Effector CD4-positive, alpha-beta T cell (primary cell): ENCODE measurements around the gene CHST11.
A peak's percentile ranks its signal among the peaks of the same experiment; 100 is the strongest.

Experiments
- DNase-seq: peaks from one replicate; pipeline ENCODE4 v3.0.0-alpha.2; 2020

CHST11 gene

DNA sequence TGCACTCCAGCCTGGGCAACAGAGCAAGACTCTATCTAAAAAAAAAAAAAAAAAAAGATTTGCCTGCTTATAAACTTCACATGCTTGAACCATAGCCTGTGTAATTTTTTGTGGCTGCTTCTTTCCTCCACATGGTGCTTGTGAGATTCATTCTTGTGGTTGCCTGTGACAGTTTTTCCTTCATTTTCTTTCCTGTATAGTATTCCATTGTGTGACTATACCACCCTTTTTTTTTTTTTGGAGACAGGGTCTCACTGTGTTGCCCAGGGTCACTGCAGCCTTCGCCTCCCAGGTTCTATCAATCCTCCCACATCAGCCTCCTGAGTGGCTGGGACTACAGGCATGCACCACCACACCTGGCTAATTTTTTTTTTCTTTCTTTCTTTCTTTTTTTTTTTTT, 22.6 kb upstream of the CHST11 start:
- no peak for DNase-seq

DNA sequence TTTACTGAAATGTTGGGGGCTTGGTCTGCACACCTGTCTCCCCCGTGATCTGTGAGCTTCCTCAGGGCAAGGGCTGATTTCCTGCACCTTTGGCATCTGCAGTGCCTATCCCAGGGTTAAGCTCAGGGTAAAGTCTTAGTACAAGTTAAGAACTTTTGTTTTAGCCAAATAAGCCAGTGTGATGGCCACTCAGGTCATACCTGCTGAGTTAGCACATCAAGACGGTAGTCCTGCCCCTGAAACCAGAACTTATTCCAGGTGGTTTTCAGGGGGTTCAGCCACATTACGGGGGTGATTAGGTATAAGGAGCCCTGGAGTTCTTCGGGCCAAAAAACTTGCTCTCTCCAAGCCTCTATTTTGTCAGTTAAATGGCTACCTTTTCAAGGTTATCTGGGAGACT, 21.6 kb upstream of the CHST11 start:
- no peak for DNase-seq

DNA sequence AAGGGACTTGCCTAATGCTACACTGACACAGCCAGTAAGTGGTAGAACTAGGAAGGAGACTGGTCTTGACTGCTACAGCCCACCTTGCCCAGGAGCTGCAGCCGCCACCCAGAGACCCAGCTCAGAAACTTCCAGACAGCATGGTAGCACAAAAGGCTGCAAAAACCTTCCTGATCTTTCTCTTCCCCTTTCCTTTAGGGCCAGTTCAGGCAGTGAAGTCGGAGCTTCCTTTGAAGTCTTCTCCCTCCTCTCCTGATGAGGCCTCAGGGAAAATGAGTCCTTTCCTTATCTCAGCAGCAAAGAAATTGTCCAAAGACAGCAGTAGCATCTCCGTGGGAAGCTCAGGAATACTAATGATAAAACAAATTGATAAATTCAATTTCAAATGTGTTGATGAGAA, 21.0 kb upstream of the CHST11 start:
- no peak for DNase-seq

DNA sequence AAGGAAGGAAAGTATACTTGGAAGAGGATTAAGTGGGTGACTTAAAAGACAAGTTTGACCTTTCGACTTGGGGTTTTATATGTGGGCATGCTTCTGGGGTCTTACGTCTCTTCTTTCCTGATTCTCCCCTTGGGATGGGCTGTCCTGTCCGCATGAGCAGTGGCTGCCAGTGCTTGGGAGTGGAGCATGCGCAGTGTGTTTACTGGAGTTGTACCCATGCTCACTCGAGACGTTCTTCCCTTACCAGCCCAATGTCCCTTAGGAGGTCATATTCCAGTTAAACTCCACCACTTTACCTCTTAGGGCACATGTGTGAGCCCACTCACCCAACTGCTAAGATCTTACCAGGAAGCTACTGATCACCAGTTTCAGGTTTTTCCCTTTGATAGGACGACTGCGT, 20.0 kb upstream of the CHST11 start:
- no peak for DNase-seq

DNA sequence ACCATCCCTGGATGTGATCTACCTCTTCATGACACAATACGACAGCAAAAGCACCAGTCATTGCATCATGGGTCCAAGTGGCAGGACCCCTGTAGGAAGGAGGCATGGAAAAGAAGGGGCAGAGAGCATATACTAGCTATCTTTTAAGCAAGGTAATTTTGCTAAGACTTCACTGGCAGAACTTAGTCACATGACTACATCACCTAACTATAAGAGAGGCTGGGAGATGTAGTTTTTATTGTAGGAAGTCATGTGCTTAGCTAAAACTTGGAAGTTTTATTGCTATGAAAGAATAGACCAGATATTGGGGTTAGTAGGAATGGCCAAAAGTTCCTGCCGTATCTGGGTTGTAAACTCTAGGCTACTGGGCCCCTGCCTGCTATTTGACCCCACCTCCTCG, 18.6 kb upstream of the CHST11 start:
- no peak for DNase-seq

DNA sequence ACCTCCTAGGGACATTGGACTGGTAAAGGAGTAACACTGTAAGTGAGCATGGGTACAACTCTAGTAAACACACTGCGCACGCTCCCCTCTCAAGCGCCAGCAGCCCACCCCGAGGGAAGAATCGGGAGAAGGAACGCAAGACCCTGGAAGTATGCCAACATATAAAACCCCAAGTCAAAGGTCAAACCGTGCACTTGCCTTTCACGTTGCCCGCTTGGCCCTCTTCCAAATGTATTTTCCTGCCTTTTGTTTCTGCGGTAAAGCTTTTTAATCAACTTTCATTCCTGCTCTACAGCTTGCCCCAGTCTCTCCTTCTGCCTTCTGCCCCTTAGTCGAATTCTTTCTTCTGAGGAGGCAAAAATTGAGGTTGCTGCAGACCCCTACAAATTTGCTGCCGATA, 17.6 kb upstream of the CHST11 start:
- no peak for DNase-seq

DNA sequence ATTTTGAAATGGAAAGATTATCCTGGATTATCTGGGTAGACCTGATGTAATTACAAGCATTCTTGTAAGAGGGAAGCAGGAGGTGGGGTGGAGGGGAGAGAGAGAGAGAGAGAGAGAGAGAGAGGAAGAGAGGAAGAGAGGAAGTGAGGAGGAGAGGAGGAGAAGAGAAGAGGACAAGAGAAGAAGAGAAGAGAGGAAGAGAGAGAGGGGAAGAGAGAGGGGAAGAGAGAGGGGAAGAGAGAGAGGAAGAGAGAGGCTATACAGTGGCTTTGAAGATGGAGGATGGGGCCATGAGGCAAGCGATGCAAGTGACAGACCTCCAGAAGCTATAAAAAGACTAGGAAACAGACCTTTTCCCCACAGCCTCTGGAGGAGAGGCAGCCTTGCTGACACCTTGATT, 13.7 kb upstream of the CHST11 start:
- DNase-seq, result no peak

DNA sequence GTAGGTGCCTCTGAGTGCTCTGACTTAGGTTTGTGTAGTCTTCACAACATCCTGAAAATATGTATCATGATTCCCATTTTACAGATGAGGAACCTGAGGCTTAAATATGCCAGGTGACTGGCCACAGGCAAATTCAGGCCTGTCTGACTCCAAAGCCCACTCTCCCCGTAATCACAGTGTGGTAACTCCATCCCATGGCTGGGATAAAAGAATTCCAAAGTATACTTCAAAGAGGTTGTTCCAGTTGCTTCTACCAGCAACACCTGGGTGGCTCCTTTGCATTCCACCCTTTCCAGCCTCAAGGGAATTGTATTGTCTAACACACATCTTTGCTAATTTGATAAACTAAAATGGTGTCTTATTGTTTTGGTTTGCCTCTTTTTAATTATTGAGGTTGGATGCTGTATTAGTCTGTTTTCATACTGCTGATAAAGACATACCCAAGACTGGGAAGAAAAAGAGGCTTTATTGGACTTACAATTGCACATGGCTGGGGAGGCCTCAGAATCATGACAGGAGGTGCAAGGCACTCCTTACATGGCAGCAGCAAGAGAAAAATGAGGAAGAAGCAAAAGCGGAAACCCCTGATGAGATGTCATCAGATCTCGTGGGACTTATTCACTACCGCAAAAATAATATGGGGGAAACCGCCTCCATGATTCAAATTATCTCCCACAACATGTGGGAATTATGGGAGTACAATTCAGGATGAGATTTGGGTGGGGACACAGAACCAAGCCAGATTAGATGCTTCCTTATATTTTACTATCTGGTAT, 9.9 kb upstream of the CHST11 start:
- DNase-seq, result no peak

DNA sequence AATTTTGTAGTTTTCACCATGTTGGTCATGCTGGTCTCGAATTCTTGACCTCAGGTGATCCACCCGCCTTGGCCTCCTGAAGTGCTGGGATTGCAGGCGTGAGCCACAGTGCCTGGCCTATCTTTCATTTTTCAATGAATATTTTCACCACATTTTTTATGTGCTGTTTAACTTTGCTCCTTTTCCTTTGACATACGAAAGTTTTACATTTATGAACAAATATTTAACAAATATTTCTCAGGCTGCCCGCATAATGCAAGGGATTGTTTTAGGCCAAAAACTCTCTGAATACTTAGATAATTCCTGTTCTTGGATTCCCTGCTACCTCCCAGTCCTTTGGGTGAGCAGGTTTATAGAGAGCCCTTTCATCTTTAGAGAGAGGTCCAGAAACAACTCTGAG, 8.7 kb upstream of the CHST11 start:
- DNase-seq, result no peak

DNA sequence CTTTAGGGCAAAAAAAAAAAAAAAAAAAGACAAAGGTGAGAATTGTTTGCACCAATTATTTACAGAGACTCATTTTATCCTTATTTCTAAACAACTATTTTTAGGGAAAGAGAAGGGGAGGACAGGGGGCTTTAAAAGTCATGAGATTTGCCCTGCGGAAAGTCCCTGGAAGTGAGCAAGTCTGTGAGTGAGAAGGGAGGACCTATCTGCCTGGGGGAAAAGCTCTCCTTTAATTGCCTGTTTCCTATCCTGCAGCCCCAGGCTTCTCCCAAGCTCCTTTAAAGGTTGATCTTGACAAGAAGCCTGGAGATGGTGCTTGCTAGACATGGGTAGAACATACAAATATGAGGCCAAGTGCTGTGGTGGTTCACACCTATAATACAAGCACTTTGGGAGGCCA, 8.3 kb upstream of the CHST11 start:
- no peak for DNase-seq

DNA sequence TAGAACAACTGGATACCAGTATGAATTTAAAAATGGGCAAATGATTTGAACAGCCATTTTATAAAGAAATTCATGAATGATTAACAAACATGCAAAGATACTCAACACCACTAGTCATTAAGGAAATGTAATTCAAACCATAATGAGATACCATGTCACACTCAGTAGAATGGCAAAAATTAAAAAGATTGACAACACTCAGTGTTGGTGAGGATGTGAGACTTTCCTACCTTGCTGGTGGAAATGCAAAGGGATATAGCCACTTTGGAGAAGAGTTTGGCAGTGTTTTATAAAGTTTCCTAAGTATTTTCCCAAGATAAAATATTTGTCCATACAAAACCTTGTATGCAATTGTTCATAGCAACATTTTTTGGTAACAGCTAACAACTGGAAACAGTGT, 6.0 kb upstream of the CHST11 start:
- no peak for DNase-seq

DNA sequence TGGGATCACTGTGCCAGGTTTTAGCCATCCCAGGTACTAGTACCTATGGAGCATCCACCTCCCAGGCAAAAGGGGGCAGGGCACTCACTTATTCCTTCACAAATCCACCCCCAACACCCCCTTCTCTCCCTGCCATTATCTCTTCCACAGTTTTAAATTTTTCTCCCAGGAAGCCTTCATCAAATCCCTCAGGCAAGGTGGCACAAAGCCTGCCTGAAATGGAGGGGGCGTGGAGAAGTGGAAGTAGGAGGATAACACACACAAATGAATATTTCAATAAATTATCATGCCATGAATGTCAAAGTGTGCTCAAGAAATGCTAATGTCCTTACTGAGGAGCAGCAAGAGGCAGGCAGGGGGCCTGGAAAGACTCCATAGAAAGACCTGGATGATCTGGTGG, 4.7 kb upstream of the CHST11 start:
- no peak for DNase-seq

DNA sequence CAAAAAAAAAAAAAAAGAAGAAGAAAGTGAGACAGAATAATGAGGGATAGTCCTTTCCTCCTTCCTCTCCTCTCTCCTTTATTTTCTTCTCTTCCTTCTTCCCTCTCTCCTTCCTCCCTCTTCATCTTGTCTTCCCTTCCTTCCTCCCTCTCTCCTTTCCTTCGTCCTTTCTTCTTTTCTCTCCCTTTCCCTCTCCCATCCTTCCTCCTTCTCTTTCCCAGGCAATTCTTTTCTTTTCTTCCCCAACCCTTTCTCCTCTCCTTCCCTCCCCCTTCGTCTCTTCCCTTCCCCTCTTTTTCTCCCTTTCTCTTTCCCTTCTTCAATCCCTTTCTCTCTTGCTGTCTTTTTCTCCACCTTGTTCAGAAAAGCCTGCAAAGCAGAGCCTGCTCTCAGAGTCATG, 3.6 kb upstream of the CHST11 start:
- DNase-seq, result no peak

DNA sequence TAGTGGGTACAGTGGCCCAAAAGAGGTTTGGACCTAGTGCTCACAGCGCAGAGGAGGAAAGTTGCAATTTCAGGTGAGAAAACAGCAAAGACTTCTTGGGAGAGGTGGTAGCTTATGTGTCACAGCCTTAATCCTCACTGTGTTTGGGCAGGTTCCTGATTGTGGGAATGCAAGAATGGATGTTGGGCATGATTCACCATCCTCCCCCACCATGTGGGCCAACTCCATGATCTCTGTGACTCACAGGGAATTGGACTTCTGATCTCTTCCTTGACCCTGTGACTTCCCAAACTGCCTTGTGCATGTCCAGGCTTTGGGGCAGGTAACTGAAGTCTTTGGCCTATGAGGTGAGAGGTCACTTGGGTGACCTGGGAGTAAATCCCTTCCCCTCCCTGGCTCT, 1.8 kb upstream of the CHST11 start:
- DNase-seq, result no peak

DNA sequence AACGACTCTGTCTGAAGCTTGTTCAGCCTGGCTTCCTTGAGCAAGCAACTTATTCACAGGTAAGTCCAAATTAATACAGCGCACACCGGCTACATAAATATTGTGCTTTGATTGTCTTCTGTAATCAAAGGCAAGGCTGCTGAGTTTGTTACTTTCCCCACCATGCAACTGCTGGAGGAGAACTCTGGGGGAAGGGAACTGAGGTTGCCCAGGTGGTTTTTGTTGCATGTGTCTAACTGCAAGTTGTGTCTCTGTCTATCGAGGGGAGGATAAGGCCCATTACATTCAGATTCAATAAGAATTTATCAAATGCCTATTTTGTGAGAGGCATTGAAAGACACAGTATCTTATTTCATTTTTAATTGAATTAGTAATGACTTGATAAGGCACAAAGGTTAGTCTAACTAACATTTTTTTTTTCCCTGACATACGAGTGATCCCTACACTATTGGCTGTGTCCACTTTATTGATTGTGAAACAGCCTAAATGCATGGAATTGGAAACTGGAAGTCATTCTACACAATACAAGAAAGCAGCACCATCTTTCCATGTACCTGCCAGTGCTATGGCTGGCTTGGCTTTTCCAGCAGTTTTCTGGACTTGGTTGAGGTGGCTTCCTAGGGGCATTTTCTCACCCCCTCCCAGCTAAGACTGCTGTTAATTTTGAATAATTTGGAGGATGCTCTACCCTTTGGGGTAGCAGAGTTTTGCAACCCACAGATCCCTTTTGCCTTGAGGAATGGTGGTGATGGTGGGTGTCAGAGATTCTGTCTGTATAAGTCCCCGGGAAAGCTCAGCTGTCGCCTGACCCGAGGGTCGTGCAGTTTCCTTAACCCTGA, 951 bp upstream of the CHST11 start:
- no peak for DNase-seq

DNA sequence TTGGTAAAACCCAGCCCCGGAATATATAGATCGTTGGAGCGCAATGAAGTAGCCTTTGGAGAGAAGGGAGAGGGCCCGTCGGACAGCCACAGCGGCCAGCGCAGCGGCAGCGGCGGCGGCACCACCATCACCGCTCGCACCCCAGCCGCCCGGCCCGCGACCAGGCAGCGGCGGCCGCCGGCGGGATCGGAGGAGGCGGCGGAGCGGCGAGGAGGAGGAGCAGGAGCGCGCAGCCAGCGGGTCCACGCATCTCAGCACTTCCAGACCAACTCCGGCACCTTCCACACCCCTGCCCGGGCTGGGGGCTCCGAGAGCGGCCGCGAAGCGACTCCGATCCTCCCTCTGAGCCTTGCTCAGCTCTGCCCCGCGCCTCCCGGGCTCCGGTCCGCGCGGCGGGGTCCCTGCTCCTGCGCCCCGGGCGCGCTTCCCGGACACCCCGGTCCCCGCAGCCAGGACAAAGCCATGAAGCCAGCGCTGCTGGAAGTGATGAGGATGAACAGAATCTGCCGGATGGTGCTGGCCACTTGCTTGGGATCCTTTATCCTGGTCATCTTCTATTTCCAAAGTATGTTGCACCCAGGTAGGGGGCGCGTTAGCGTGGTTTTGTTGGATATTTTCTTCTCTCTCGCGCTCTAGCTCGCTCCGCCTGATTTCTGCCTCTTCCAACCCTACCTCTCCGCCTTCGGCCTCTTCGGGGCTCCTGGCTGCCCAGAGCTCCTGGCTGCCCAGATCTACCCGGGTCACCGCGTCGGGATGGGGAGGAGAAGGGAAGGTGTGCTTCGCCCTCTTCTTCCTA, 400 bp downstream of the CHST11 start:
- DNase-seq, result peak; percentile 34

DNA sequence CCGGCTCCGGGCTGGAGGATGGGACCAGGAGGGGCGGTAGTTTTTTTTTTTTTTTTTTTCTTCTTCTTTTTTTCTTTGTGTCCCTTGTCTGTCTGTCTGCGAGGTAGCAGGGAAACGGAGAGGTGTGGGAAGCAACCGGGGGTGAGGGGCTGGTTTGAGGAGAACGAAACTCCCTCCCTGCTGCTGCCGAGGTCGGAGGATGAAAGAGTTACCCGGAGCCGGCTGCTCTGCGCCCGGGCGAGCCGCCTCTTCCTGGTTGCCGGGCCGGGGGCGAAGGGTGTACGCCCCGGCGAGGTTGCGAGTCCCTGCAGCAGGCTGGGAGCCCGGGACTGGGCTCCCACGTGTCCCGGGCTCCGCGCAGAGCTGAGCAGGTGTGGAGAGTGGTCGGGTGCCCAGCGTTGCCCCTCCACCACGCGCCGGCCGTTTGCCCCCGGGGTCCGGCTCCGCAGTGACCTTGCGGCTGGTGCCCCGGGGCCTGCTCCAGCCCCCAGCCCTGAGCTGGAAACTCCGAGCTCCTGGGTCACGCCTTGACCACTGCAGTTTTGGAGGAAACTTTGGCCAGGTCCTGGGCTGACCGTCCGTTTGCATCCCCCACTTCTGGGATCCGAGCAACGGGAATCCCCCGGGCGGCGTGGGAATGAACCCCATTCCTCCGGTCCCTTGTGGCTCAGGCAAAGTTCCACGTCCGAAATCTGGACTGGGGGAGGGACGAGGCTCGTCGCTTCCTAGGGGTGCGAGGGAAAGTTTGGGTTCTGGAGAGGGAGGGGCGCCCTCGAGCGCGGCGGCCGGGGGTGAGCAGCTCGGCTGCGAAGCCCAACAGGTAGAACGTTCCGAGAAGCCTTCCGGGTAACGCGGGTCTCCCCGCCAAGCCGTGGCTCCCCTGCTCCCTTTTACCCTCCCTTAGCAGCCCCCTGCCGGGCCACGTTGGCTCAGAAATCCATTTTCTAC, 1.3 kb downstream of the CHST11 start:
- peak; percentile 50 for DNase-seq

DNA sequence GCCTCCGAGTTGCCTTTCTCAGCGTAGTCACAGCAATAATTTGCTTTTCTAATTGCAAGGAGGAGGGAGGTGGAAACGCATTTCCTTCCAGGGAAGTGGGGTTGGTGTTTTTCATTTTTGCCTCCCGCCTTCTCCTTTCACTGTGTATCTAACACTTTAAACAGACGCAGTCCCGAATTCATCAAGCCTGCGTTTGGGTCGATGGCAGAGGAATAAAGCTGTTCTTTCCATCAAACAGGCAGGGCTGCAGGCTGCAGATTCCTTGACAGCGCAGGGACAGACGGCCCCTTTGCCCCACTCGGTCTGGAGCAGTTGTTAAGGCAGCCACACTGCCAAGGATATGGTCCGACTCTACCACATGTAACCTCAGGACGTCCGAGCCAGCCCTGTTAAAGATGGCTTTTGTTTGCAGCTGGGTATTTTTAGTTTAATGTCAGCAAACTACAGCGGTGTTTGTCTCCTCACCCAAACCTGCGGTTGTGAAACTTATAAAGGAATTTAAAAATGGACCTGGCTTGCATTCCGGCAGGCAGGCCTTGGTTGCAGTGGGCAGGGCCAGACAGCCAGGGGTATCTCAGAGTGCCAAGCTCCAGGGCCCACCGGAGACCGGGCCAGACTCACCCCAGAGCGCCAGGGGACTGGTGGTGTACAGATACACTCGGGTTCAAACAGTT, 2.1 kb downstream of the CHST11 start:
- no peak for DNase-seq

DNA sequence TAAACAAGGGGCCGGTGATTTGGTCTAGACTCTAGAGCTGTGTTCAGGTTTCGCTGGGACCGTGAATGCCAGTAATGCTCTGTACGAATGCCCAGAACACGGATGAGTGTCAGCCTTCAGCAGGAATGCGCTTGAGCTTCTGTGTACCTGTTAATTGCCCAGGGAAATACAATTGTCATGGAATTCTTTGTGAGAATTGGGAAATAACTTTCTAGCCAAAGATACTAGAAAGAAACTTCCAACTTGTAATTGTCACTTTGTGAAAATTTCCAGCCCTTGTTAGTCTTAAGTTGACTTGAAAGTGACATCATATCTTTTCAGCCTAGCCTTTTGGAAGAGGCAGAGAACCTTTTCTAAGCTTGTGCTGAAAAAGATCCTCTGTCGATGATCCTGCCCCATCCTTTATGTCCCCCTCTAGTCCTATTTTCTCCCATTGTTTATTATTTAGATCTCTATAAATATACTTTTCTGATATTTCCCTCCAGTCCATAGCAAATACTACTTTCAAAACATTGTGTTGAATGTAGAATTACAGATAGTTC, 2.7 kb downstream of the CHST11 start:
- no peak for DNase-seq

DNA sequence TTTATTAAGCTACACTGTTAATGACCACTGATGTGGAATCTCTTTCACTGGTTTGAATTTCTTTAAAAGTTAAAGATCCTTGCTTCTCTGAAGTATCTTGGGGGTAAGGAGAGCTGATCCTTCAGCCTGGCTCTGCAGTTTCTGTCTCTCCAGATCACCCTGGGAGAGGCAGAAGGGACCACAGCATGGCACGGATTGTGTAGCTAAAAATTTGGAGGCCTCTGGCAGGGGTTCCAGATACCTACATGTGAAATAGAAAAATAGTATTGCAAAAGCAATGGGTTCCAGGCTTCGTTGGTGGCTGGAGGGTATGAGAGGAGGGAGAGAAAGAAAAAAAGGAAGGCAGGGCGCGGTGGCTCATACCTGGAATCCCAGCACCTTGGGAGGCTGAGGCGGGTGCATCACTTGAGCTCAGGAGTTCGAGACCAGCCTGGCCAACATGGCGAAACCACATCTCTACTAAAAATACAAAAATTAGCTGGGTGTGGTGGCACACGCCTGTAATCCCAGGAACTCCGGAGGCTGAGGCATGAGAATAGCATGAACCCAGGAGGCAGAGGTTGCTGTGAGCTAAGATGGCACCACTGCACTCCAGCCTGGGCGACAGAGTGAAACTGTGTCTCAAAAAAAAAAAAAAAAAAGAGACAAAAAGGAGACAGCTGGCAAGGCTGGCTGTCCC, 3.4 kb downstream of the CHST11 start:
- DNase-seq, result no peak
